Measurements from ENCODE around the gene AUNIP.

- TF ChIP-seq POLR2A (IDR thresholded peaks at IDR 0.05) (no peak), CTCF (IDR thresholded peaks at IDR 0.05) (no peak)
Observed at GRCh38 chr1:25790472-25790871, 68.8 kb downstream of the AUNIP start.

Measured in ovary (tissue), 3 donors.